Astrocyte (in vitro differentiated cells and primary cell): ENCODE measurements around the gene PRIMA1.

Source experiments
- EZH2 ChIP-seq: IDR thresholded peaks from 2 replicates; pipeline ENCODE4 v1.6.1; 2012; ENCODE audit warnings: mild to moderate bottlenecking, low read length, inconsistent platforms; ENCODE audit not compliant: insufficient read depth
- TF ChIP-seq, protein P1 (sequence below): IDR thresholded peaks from 2 replicates; pipeline ENCODE4 v1.5.1; 2011; ENCODE audit warnings: low read depth, mild to moderate bottlenecking, inconsistent platforms, low read length, moderate library complexity; ENCODE audit not compliant: insufficient read depth

DNA sequence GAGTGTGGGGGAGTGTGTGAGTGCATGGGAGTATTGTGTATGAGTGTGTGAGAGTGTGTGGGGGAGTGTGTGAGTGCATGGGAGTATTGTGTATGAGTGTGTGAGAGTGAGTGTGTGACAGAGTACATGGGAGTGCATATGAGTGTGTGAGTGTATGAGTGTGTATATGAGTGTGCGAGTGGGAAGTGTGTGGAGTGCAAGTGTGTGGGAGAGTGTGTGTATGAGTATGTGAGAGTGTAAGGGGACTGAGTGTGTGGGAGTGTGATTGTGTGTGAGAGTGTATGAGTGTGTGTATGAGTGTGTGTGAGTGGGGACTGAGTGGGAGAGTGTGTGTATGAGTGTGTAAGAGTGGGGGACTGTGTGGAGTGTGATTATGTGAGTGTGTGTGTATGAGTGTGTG is 40.7 kb downstream of the PRIMA1 start:
- TF ChIP-seq, protein P1, sequence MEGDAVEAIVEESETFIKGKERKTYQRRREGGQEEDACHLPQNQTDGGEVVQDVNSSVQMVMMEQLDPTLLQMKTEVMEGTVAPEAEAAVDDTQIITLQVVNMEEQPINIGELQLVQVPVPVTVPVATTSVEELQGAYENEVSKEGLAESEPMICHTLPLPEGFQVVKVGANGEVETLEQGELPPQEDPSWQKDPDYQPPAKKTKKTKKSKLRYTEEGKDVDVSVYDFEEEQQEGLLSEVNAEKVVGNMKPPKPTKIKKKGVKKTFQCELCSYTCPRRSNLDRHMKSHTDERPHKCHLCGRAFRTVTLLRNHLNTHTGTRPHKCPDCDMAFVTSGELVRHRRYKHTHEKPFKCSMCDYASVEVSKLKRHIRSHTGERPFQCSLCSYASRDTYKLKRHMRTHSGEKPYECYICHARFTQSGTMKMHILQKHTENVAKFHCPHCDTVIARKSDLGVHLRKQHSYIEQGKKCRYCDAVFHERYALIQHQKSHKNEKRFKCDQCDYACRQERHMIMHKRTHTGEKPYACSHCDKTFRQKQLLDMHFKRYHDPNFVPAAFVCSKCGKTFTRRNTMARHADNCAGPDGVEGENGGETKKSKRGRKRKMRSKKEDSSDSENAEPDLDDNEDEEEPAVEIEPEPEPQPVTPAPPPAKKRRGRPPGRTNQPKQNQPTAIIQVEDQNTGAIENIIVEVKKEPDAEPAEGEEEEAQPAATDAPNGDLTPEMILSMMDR, result no peak
- TF ChIP-seq EZH2, result no peak
